ENCODE data around the gene NRG2.

The NRG2 gene

GRCh38 chr5:139828207-139828895 lies 214.7 kb downstream of the NRG2 start:
- H3K36me3 ChIP-seq (ENCODE audit: control insufficient read depth in 1 of 2, insufficient read depth in 2 of 2, low read length in 2 of 2), result no peaks in the 10 kb centered on the region
- H3K9me3 ChIP-seq (ENCODE audit: control insufficient read depth in 1 of 2, low read length in 2 of 2), result no peaks in the 10 kb centered on the region
- H3K27ac ChIP-seq (ENCODE audit: low read depth, low read length), result no peak overlapping the region
- no peaks in the 10 kb centered on the region for H3K4me1 ChIP-seq (ENCODE audit: control insufficient read depth in 1 of 2, insufficient read depth in 2 of 2, low read length in 2 of 2)
- no peak overlapping the region for H3K4me3 ChIP-seq (ENCODE audit: low read depth in 1 of 2, low read length in 2 of 2)
- no peak overlapping the region for H3K9ac ChIP-seq (ENCODE audit: low read depth in 1 of 2, low read length in 2 of 2)
- H3K27me3 ChIP-seq (ENCODE audit: control insufficient read depth in 1 of 2, insufficient read depth in 2 of 2, low read length in 2 of 2), result peaks cover 0 to 9% of the 10 kb centered on the region in 2 donors

GRCh38 chr5:139825690-139826089 lies 217.4 kb downstream of the NRG2 start:
- H3K27ac ChIP-seq (ENCODE audit: low read depth, low read length), result no peak overlapping the region
- no peaks in the 10 kb centered on the region for H3K27me3 ChIP-seq (ENCODE audit: control insufficient read depth in 1 of 2, insufficient read depth in 2 of 2, low read length in 2 of 2)
- H3K4me3 ChIP-seq (ENCODE audit: low read depth in 1 of 2, low read length in 2 of 2), result no peak overlapping the region
- H3K4me1 ChIP-seq (ENCODE audit: control insufficient read depth in 1 of 2, insufficient read depth in 2 of 2, low read length in 2 of 2), result no peaks in the 10 kb centered on the region
- H3K9ac ChIP-seq (ENCODE audit: low read depth in 1 of 2, low read length in 2 of 2), result no peak overlapping the region
- H3K36me3 ChIP-seq (ENCODE audit: control insufficient read depth in 1 of 2, insufficient read depth in 2 of 2, low read length in 2 of 2), result no peaks in the 10 kb centered on the region
- H3K9me3 ChIP-seq (ENCODE audit: control insufficient read depth in 1 of 2, low read length in 2 of 2), result no peaks in the 10 kb centered on the region

GRCh38 chr5:139823757-139824355 lies 219.2 kb downstream of the NRG2 start:
- Histone ChIP-seq H3K36me3 (ENCODE audit: control insufficient read depth in 1 of 2, insufficient read depth in 2 of 2, low read length in 2 of 2) (no peaks in the 10 kb centered on the region), H3K9ac (ENCODE audit: low read depth in 1 of 2, low read length in 2 of 2) (no peak overlapping the region), H3K27me3 (ENCODE audit: control insufficient read depth in 1 of 2, insufficient read depth in 2 of 2, low read length in 2 of 2) (peaks cover 0 to 3% of the 10 kb centered on the region in 2 donors), H3K4me1 (ENCODE audit: control insufficient read depth in 1 of 2, insufficient read depth in 2 of 2, low read length in 2 of 2) (no peaks in the 10 kb centered on the region), H3K27ac (ENCODE audit: low read depth, low read length) (no peak overlapping the region), H3K4me3 (ENCODE audit: low read depth in 1 of 2, low read length in 2 of 2) (no peak overlapping the region), H3K9me3 (ENCODE audit: control insufficient read depth in 1 of 2, low read length in 2 of 2) (no peaks in the 10 kb centered on the region)

- Histone ChIP-seq H3K4me3 (ENCODE audit: low read depth in 1 of 2, low read length in 2 of 2) (no peak overlapping the region), H3K9me3 (ENCODE audit: control insufficient read depth in 1 of 2, low read length in 2 of 2) (no peaks in the 10 kb centered on the region), H3K9ac (ENCODE audit: low read depth in 1 of 2, low read length in 2 of 2) (no peak overlapping the region), H3K27ac (ENCODE audit: low read depth, low read length) (no peak overlapping the region), H3K27me3 (ENCODE audit: control insufficient read depth in 1 of 2, insufficient read depth in 2 of 2, low read length in 2 of 2) (peaks cover 0 to 3% of the 10 kb centered on the region in 2 donors), H3K4me1 (ENCODE audit: control insufficient read depth in 1 of 2, insufficient read depth in 2 of 2, low read length in 2 of 2) (no peaks in the 10 kb centered on the region), H3K36me3 (ENCODE audit: control insufficient read depth in 1 of 2, insufficient read depth in 2 of 2, low read length in 2 of 2) (no peaks in the 10 kb centered on the region)
Measured at GRCh38 chr5:139822553-139823425, 220.3 kb downstream of the NRG2 start.

GRCh38 chr5:139821806-139822552 lies 221.1 kb downstream of the NRG2 start:
- no peak overlapping the region for H3K27ac ChIP-seq (ENCODE audit: low read depth, low read length)
- H3K9me3 ChIP-seq (ENCODE audit: control insufficient read depth in 1 of 2, low read length in 2 of 2), result no peaks in the 10 kb centered on the region
- no peak overlapping the region for H3K4me3 ChIP-seq (ENCODE audit: low read depth in 1 of 2, low read length in 2 of 2)
- H3K9ac ChIP-seq (ENCODE audit: low read depth in 1 of 2, low read length in 2 of 2), result no peak overlapping the region
- H3K27me3 ChIP-seq (ENCODE audit: control insufficient read depth in 1 of 2, insufficient read depth in 2 of 2, low read length in 2 of 2), result peaks cover 0 to 3% of the 10 kb centered on the region in 2 donors
- no peaks in the 10 kb centered on the region for H3K36me3 ChIP-seq (ENCODE audit: control insufficient read depth in 1 of 2, insufficient read depth in 2 of 2, low read length in 2 of 2)
- no peaks in the 10 kb centered on the region for H3K4me1 ChIP-seq (ENCODE audit: control insufficient read depth in 1 of 2, insufficient read depth in 2 of 2, low read length in 2 of 2)

- H3K27ac ChIP-seq (ENCODE audit: low read depth, low read length), result no peak overlapping the region
Measured at GRCh38 chr5:139820606-139821005, 222.5 kb downstream of the NRG2 start.

GRCh38 chr5:139820130-139820529 lies 223.0 kb downstream of the NRG2 start:
- Histone ChIP-seq H3K4me3 (ENCODE audit: low read depth in 1 of 2, low read length in 2 of 2) (no peak overlapping the region), H3K27me3 (ENCODE audit: control insufficient read depth in 1 of 2, insufficient read depth in 2 of 2, low read length in 2 of 2) (peaks cover 0 to 3% of the 10 kb centered on the region in 2 donors), H3K27ac (ENCODE audit: low read depth, low read length) (no peak overlapping the region), H3K36me3 (ENCODE audit: control insufficient read depth in 1 of 2, insufficient read depth in 2 of 2, low read length in 2 of 2) (no peaks in the 10 kb centered on the region), H3K9me3 (ENCODE audit: control insufficient read depth in 1 of 2, low read length in 2 of 2) (no peaks in the 10 kb centered on the region), H3K9ac (ENCODE audit: low read depth in 1 of 2, low read length in 2 of 2) (no peak overlapping the region), H3K4me1 (ENCODE audit: control insufficient read depth in 1 of 2, insufficient read depth in 2 of 2, low read length in 2 of 2) (no peaks in the 10 kb centered on the region)

More at GRCh38 chr5:139820606-139821005, 222.5 kb downstream of the NRG2 start:
- Histone ChIP-seq H3K36me3 (ENCODE audit: control insufficient read depth in 1 of 2, insufficient read depth in 2 of 2, low read length in 2 of 2) (no peaks in the 10 kb centered on the region), H3K27me3 (ENCODE audit: control insufficient read depth in 1 of 2, insufficient read depth in 2 of 2, low read length in 2 of 2) (peaks cover 0 to 3% of the 10 kb centered on the region in 2 donors), H3K4me1 (ENCODE audit: control insufficient read depth in 1 of 2, insufficient read depth in 2 of 2, low read length in 2 of 2) (no peaks in the 10 kb centered on the region), H3K4me3 (ENCODE audit: low read depth in 1 of 2, low read length in 2 of 2) (no peak overlapping the region), H3K9ac (ENCODE audit: low read depth in 1 of 2, low read length in 2 of 2) (no peak overlapping the region), H3K9me3 (ENCODE audit: control insufficient read depth in 1 of 2, low read length in 2 of 2) (no peaks in the 10 kb centered on the region)

GRCh38 chr5:139817970-139818369 lies 225.1 kb downstream of the NRG2 start:
- Histone ChIP-seq H3K36me3 (ENCODE audit: control insufficient read depth in 1 of 2, insufficient read depth in 2 of 2, low read length in 2 of 2) (no peaks in the 10 kb centered on the region), H3K9me3 (ENCODE audit: control insufficient read depth in 1 of 2, low read length in 2 of 2) (no peaks in the 10 kb centered on the region), H3K4me3 (ENCODE audit: low read depth in 1 of 2, low read length in 2 of 2) (no peak overlapping the region), H3K27me3 (ENCODE audit: control insufficient read depth in 1 of 2, insufficient read depth in 2 of 2, low read length in 2 of 2) (peaks cover 0 to 3% of the 10 kb centered on the region in 2 donors), H3K27ac (ENCODE audit: low read depth, low read length) (no peak overlapping the region), H3K9ac (ENCODE audit: low read depth in 1 of 2, low read length in 2 of 2) (no peak overlapping the region), H3K4me1 (ENCODE audit: control insufficient read depth in 1 of 2, insufficient read depth in 2 of 2, low read length in 2 of 2) (no peaks in the 10 kb centered on the region)

- Histone ChIP-seq H3K9me3 (ENCODE audit: control insufficient read depth in 1 of 2, low read length in 2 of 2) (no peaks in the 10 kb centered on the region), H3K27me3 (ENCODE audit: control insufficient read depth in 1 of 2, insufficient read depth in 2 of 2, low read length in 2 of 2) (peaks cover 0 to 3% of the 10 kb centered on the region in 2 donors), H3K9ac (ENCODE audit: low read depth in 1 of 2, low read length in 2 of 2) (no peak overlapping the region), H3K4me1 (ENCODE audit: control insufficient read depth in 1 of 2, insufficient read depth in 2 of 2, low read length in 2 of 2) (no peaks in the 10 kb centered on the region), H3K36me3 (ENCODE audit: control insufficient read depth in 1 of 2, insufficient read depth in 2 of 2, low read length in 2 of 2) (no peaks in the 10 kb centered on the region), H3K4me3 (ENCODE audit: low read depth in 1 of 2, low read length in 2 of 2) (no peak overlapping the region), H3K27ac (ENCODE audit: low read depth, low read length) (no peak overlapping the region)
Measured at GRCh38 chr5:139817362-139817761, 225.7 kb downstream of the NRG2 start.

Data from duodenal mucosa (tissue), 2 donors.